ENCODE measurements around the gene C2orf68. TPM values are rescaled to one million over a fixed set of nuclear protein-coding genes. Genes with fewer than 3 reads are reported as not detected.

Gene C2orf68
- total and polyA plus RNA-seq, 2 of the 13 experiments (the other 11 are each of a cell fraction or from before 2014, with no cell fraction given) = 47.1 to 77.4 TPM

- TF ChIP-seq TFE3 (CRISPR knock-in tag; IDR thresholded peaks at IDR 0.05) = peak; percentile 53; the same call in 1 of the 2 replicates
- 0 out of 2 replicates have a peak, but pooled peaks have one; percentile 20 for TF ChIP-seq ZNF232 (CRISPR knock-in tag; IDR thresholded peaks at IDR 0.05; ENCODE audit: borderline replicate concordance)
- TF ChIP-seq TBX2 (CRISPR knock-in tag; IDR thresholded peaks at IDR 0.05; ENCODE audit: borderline replicate concordance) = no peak; the same call in 1 of the 2 replicates
- no peak for TF ChIP-seq ZSCAN30 (CRISPR knock-in tag; IDR thresholded peaks at IDR 0.05)
- TF ChIP-seq MTA3 (CRISPR knock-in tag; IDR thresholded peaks at IDR 0.05) = no peak
- peak; percentile 70; the same call in 1 of the 2 replicates for TF ChIP-seq MEF2D (CRISPR knock-in tag; IDR thresholded peaks at IDR 0.05)
- TF ChIP-seq DNMT3B (CRISPR knock-in tag; conservative IDR thresholded peaks at IDR 0.05) = no peak
- no peak for TF ChIP-seq ZNF782 (CRISPR knock-in tag; IDR thresholded peaks at IDR 0.05; ENCODE audit: borderline replicate concordance)
- no peak for TF ChIP-seq ZBTB33 (CRISPR knock-in tag; IDR thresholded peaks at IDR 0.05)
- TF ChIP-seq MLLT10 (CRISPR knock-in tag; IDR thresholded peaks at IDR 0.05) = no peak
- TF ChIP-seq ARNTL (CRISPR knock-in tag; IDR thresholded peaks at IDR 0.05) = no peak; the same call in 1 of the 2 replicates
- TF ChIP-seq KDM3A (CRISPR knock-in tag; IDR thresholded peaks at IDR 0.05; ENCODE audit: low read depth) = 0 out of 2 replicates have a peak, but pooled peaks have one; percentile 31
- no peak for TF ChIP-seq ZNF562 (CRISPR knock-in tag; IDR thresholded peaks at IDR 0.05; ENCODE audit: borderline replicate concordance)
- 0 out of 2 replicates have a peak, but pooled peaks have one; percentile 41 for TF ChIP-seq ZNF136 (CRISPR knock-in tag; IDR thresholded peaks at IDR 0.05; ENCODE audit: low read depth)
- peak; percentile 36; the same call in 1 of the 2 replicates for TF ChIP-seq ZBTB25 (CRISPR knock-in tag; IDR thresholded peaks at IDR 0.05)
- TF ChIP-seq PRDM15 (CRISPR knock-in tag; IDR thresholded peaks at IDR 0.05) = no peak; the same call in 1 of the 2 replicates
- no peak for TF ChIP-seq ZFP62 (CRISPR knock-in tag; IDR thresholded peaks at IDR 0.05)
- peak; percentile 74; the same call in 1 of the 2 replicates for TF ChIP-seq POGZ (CRISPR knock-in tag; IDR thresholded peaks at IDR 0.05)
- peak; percentile 74 for TF ChIP-seq XRCC5 (optimal IDR thresholded peaks at IDR 0.05; ENCODE audit: low read length)
- no peak for TF ChIP-seq ZNF296 (CRISPR knock-in tag; conservative IDR thresholded peaks at IDR 0.05)
- TF ChIP-seq SP1 (IDR thresholded peaks at IDR 0.05) = no peak
- peak; percentile 59; the same call in 1 of the 2 replicates for TF ChIP-seq SP1 (CRISPR knock-in tag; IDR thresholded peaks at IDR 0.05)
Observed at GRCh38 chr2:85602476-85603234, 9.2 kb downstream of the C2orf68 start, which contains the start of gene TMEM150A (continued).
